ENCODE measurements around the gene OR4C12.
"Not testable (repeated sequence)": the region's sequence is repeated elsewhere in the genome, so short reads cannot be mapped to it uniquely, and the experiment has no call there.

The OR4C12 gene

DNA sequence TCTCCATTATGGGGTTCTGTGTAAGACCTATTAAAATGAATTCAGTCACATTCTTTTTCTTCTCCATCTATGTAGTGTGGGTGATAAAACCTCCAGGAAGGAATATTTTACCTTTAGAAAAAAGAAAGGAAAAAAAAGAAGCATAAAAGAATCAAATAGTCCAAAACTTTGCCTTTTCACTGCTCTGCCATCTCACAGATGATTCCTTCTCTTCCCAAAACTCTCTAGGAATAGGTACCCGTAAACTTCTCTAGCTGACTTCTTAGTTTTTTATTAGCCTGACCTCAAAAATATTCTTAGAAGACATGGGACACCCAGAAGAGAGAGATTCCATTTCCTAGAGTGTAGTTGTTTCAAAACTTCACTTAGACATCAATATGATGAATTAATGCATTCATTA, at the start of gene OR4C12:
Gene OR4C12 (minus strand): TSS at position 101 of the 400 bp plus-strand sequence. CDS start 34 bp downstream, at position 67.
- DNase-seq (ENCODE audit: low read depth in 2 of 2, low spot score in 1 of 2): not testable (repeated sequence)

- no peak for DNase-seq (ENCODE audit: low read depth in 2 of 2, low spot score in 1 of 2)
Observed at GRCh38 chr11:50030193-50030592, 47.9 kb upstream of the OR4C12 start.

GRCh38 chr11:49995565-49995964, 13.2 kb upstream of the OR4C12 start:
- DNase-seq (ENCODE audit: low read depth in 2 of 2, low spot score in 1 of 2): no peak

DNA sequence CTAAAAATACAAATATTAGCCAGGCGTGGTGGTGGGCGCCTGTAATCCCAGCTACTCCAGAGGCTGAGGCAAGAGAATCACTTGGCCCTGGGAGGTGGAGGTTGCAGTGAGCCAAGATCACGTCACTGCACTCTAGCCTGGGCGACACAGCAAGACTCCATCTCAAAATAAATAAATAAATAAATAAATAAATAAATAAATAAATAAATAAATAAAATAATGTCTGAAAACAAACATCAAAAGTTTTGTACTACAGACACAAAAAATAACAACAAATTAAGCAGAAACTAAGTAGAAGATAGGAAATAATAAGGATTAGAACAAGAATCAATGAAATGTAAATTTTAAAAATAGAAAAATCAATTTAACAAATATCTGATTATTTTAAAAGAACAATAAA, 8.9 kb downstream of the OR4C12 start:
- DNase-seq (ENCODE audit: low read depth in 2 of 2, low spot score in 1 of 2): not testable (repeated sequence)

GRCh38 chr11:49952091-49952490, 30.2 kb downstream of the OR4C12 start, which contains the start of gene OR4C13:
OR4C13 (plus strand) TSS chr11:49952391; CDS start chr11:49952423, 32 bp downstream.
- DNase-seq (ENCODE audit: low read depth in 2 of 2, low spot score in 1 of 2): no peak

GRCh38 chr11:49948701-49949100, 33.6 kb downstream of the OR4C12 start:
- DNase-seq (ENCODE audit: low read depth in 2 of 2, low spot score in 1 of 2): not testable (repeated sequence)
